T-helper 2 cell treated with Interferon-gamma antibody and Interleukin-4, amounts not matched to agents 5 μg/mL and 100 μg/mL, for 36 hours (primary cell): ENCODE measurements around the gene TSHZ3.

Source experiments
- DNase-seq: peaks from one replicate; pipeline ENCODE4 v3.0.0; 2021; ENCODE audit warnings: low spot score
- H3K27ac Mint-ChIP-seq: one replicate; pipeline ENCODE4 v1.8.0; 2021; ENCODE audit warnings: mild to moderate bottlenecking, mixed read lengths
- H3K27me3 Mint-ChIP-seq: one replicate; pipeline ENCODE4 v1.8.0; 2021; ENCODE audit warnings: low read depth, mixed read lengths
- H3K36me3 Mint-ChIP-seq: one replicate; pipeline ENCODE4 v1.8.0; 2021; ENCODE audit warnings: low read depth, mixed read lengths
- H3K4me1 Mint-ChIP-seq: one replicate; pipeline ENCODE4 v1.8.0; 2021; ENCODE audit warnings: low read depth, mixed read lengths
- H3K4me3 Mint-ChIP-seq: one replicate; pipeline ENCODE4 v1.8.0; 2022; ENCODE audit warnings: mild to moderate bottlenecking, moderate library complexity, mixed read lengths
- H3K9me3 Mint-ChIP-seq: one replicate; pipeline ENCODE4 v1.8.0; 2021; ENCODE audit warnings: mixed read lengths

TSHZ3 gene

GRCh38 chr19:31271306-31271911 is 77.8 kb downstream of the TSHZ3 start:
- Mint-ChIP-seq H3K4me3 (no peak overlapping the region), H3K4me1 (no peaks in the 10 kb centered on the region), H3K36me3 (no peaks in the 10 kb centered on the region), H3K9me3 (no peaks in the 10 kb centered on the region), H3K27ac (no peak overlapping the region), H3K27me3 (peaks cover 2% of the 10 kb centered on the region)
- no peak for DNase-seq

GRCh38 chr19:31270897-31271296 is 78.3 kb downstream of the TSHZ3 start:
- DNase-seq: no peak
- Mint-ChIP-seq H3K36me3 (no peaks in the 10 kb centered on the region), H3K4me1 (no peaks in the 10 kb centered on the region), H3K9me3 (no peaks in the 10 kb centered on the region), H3K4me3 (no peak overlapping the region), H3K27me3 (peaks cover 2% of the 10 kb centered on the region), H3K27ac (no peak overlapping the region)

- DNase-seq: no peak
- Mint-ChIP-seq H3K27me3 (peaks cover under 1% of the 10 kb centered on the region), H3K36me3 (no peaks in the 10 kb centered on the region), H3K9me3 (no peaks in the 10 kb centered on the region), H3K4me3 (no peak overlapping the region), H3K4me1 (no peaks in the 10 kb centered on the region), H3K27ac (no peak overlapping the region)
Observed at GRCh38 chr19:31269425-31270127, 79.7 kb downstream of the TSHZ3 start.

GRCh38 chr19:31268751-31269383 is 80.4 kb downstream of the TSHZ3 start:
- Mint-ChIP-seq H3K36me3 (no peaks in the 10 kb centered on the region), H3K4me3 (no peak overlapping the region), H3K27ac (no peak overlapping the region), H3K27me3 (no peaks in the 10 kb centered on the region), H3K4me1 (no peaks in the 10 kb centered on the region), H3K9me3 (no peaks in the 10 kb centered on the region)
- DNase-seq: no peak

- Mint-ChIP-seq H3K36me3 (no peaks in the 10 kb centered on the region), H3K4me1 (no peaks in the 10 kb centered on the region), H3K27me3 (peaks cover 2% of the 10 kb centered on the region), H3K27ac (no peak overlapping the region), H3K4me3 (no peak overlapping the region), H3K9me3 (no peaks in the 10 kb centered on the region)
- no peak for DNase-seq
Observed at GRCh38 chr19:31266731-31267130, 82.5 kb downstream of the TSHZ3 start.

DNA sequence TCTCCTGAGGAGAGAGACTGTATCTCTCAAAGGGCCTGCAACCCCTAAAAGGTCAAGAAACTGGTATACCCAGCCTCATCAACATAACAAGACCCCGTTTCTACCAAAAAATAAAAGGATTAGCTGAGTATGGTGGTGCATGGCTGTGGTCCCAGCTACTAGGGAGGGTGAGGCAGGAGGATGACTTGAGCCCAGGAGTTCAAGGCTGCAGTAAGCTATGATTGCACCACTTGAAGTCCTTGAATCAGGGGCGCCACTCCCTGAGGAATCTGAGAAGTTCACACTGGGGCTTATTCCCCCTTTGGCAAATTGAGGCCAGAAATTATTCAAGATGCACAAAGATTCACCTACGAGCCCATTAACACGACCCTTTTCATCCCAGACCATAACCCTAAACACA is 83.0 kb downstream of the TSHZ3 start:
- no peaks in the 10 kb centered on the region for H3K36me3 Mint-ChIP-seq
- H3K4me1 Mint-ChIP-seq: no peaks in the 10 kb centered on the region
- DNase-seq: no peak
- no peak overlapping the region for H3K27ac Mint-ChIP-seq
- H3K9me3 Mint-ChIP-seq: no peaks in the 10 kb centered on the region
- H3K27me3 Mint-ChIP-seq: peaks cover 2% of the 10 kb centered on the region
- H3K4me3 Mint-ChIP-seq: no peak overlapping the region

DNA sequence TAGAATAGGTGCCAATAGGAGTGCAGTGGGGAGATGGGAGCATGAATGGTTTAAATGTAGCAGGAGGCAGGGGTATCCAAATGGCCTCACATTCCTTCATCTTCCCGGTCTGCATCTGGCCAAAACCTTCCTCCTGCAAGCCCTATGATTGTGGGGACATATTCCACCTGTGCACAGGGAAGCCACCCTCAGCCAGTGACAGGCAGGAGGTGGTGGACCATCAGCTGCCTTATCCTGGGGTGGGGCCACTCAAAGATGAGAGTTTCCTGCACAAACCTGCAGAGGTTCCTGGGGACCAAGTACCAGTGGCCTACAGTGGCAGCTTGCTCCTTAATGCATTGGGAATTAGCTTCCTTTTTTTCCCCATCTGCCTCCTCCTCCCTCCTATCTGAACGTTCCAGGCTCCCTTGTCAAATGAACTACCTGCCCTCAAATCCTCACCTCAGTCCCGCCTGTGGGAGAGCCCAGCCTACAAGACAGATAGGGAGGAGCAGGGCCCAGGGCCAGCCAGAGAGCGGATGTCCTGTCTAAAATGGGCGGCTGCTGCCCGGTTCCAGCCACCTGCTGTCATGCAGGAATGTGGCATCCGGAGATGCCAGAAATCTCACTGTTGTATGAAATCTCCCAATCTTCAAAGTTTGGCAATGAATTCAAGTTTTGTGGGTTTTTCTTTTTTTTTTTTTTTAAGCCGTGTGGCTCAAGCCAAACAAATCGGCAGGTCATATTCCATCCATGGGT is 85.0 kb downstream of the TSHZ3 start:
- Mint-ChIP-seq H3K36me3 (no peaks in the 10 kb centered on the region), H3K27ac (no peak overlapping the region), H3K27me3 (peaks cover 6% of the 10 kb centered on the region), H3K4me3 (no peak overlapping the region), H3K4me1 (no peaks in the 10 kb centered on the region), H3K9me3 (no peaks in the 10 kb centered on the region)
- no peak for DNase-seq

DNA sequence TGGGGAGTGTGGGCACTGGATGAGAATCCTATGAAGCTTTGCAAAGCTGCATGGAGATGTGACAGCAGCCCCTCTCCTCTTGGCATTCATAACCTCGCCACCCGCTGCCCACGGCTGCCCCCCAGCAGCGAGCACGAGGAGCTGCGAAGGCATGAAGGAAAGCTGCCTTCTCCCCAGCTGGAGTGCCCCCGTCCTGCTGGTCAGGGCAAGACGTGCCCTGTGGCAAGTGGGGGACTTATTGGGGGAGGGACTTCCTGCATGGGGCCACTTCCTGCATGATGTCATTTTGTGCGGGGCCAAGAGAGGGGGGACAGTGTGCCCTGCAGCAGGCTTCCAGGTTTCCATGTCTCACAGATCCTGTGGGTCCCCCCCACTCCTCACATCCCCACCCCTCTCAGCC is 85.9 kb downstream of the TSHZ3 start:
- Mint-ChIP-seq H3K27me3 (peaks cover 6% of the 10 kb centered on the region), H3K4me3 (no peak overlapping the region), H3K36me3 (no peaks in the 10 kb centered on the region), H3K27ac (no peak overlapping the region), H3K9me3 (no peaks in the 10 kb centered on the region), H3K4me1 (no peaks in the 10 kb centered on the region)
- no peak for DNase-seq

DNA sequence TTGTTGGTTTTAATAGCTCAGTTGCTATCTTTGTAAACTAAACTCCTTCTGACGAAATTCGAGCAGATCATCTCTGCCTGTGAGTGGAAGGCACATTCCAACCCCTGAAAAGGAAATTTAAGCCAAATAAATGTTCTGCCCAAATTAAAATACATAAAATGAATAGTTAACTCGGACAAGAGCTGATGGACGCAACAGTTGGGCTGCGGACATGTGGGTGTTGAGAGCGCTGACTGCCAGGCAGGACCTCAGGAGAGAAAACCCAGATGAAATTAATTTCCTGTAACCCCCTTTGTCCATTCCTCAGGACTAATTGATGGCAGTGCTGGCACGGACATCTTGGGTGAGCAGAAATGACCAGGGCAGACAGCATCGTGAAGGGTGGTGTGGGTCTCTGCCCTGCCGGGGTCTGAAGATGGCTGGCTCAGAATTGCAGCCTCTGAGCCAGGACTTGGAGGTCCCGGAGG is 86.5 kb downstream of the TSHZ3 start:
- no peaks in the 10 kb centered on the region for H3K9me3 Mint-ChIP-seq
- peaks cover 6% of the 10 kb centered on the region for H3K27me3 Mint-ChIP-seq
- H3K4me1 Mint-ChIP-seq: no peaks in the 10 kb centered on the region
- no peak for DNase-seq
- no peaks in the 10 kb centered on the region for H3K36me3 Mint-ChIP-seq
- no peak overlapping the region for H3K4me3 Mint-ChIP-seq
- H3K27ac Mint-ChIP-seq: no peak overlapping the region

DNA sequence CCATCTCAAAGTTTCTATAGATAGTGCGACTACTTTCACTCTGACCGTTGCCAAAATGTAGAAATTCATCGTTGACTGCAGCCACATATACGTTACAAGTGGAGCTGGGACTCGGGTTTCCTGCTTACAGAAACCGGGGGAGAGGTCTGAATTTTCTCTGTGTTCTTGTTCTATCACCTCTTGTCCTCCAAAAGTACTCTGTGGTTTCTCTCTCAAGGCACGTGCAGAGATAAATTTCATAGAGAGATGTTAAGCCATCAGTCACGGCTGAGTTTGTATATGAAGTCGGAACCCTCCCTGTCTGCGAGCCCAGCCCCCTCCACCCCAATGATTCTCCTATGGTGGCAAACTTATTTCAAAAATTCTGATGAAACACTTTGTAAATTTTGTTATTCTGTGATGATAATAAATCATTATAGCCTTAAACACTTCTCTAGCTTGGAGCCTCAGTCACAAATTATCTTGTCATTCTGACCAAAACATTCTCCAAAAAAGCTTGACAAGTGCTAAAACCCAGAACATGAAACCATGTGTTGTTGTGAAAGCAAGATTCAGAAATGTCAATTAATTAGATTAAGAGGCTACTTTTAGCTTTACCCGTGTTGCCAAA is 87.5 kb downstream of the TSHZ3 start:
- no peak for DNase-seq
- H3K27ac Mint-ChIP-seq: no peak overlapping the region
- no peaks in the 10 kb centered on the region for H3K9me3 Mint-ChIP-seq
- H3K4me3 Mint-ChIP-seq: no peak overlapping the region
- H3K27me3 Mint-ChIP-seq: peaks cover 6% of the 10 kb centered on the region
- H3K36me3 Mint-ChIP-seq: no peaks in the 10 kb centered on the region
- H3K4me1 Mint-ChIP-seq: no peaks in the 10 kb centered on the region

DNA sequence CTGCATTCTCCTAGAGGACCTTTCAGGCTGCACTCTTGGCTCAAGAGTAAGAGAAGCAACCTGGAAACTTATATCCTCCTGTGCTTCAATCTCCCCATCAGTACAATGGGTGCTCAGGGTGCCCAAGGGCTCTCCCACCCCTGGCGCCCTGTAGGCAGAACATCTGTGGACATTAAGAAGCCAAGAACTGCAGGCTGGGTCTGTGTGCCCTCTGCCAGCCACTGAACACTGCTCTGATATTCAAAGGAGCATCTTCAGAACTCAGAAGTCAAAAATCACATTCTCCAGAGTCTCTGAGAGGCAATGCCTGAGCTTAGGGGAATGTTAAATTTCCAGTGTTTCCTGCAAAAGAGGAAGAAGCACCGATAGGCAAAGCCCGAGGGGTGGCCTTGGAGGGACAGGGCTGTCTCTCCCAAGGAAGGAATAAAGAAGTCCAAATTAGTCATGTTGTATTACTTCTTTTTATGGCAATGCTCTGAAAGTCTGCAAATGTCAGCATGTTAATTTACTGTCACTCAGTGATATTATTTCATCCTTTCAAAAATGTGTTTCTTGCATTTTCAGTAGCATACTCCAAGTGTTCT is 88.1 kb downstream of the TSHZ3 start:
- Mint-ChIP-seq H3K4me1 (no peaks in the 10 kb centered on the region), H3K36me3 (no peaks in the 10 kb centered on the region), H3K4me3 (no peak overlapping the region), H3K9me3 (no peaks in the 10 kb centered on the region), H3K27me3 (peaks cover 6% of the 10 kb centered on the region), H3K27ac (no peak overlapping the region)
- DNase-seq: no peak

- H3K36me3 Mint-ChIP-seq: no peaks in the 10 kb centered on the region
- no peak for DNase-seq
- H3K27ac Mint-ChIP-seq: no peak overlapping the region
- H3K9me3 Mint-ChIP-seq: no peaks in the 10 kb centered on the region
- peaks cover 6% of the 10 kb centered on the region for H3K27me3 Mint-ChIP-seq
- no peaks in the 10 kb centered on the region for H3K4me1 Mint-ChIP-seq
- no peak overlapping the region for H3K4me3 Mint-ChIP-seq
Observed at GRCh38 chr19:31260171-31260933, 88.9 kb downstream of the TSHZ3 start.
